HepG2 (cell line): ENCODE data around the gene HIRA. TPM values are rescaled to one million over a fixed set of nuclear protein-coding genes. Genes with fewer than 3 reads are reported as not detected.

Experiments used
- AFF4 ChIP-seq: sonication (generic); formaldehyde crosslinking; IDR thresholded peaks from 2 replicates; pipeline ENCODE4 v1.4.0; 2020; ENCODE audit warnings: missing genetic modification reagents
- AHDC1 ChIP-seq: sonication (generic); formaldehyde crosslinking; IDR thresholded peaks from 2 replicates; pipeline ENCODE4 v1.5.1; 2020; ENCODE audit warnings: mild to moderate bottlenecking, missing genetic modification reagents, borderline replicate concordance
- ATAD3A ChIP-seq: sonication (generic); formaldehyde crosslinking; IDR thresholded peaks from 2 replicates; pipeline ENCODE4 v1.4.0; 2020; ENCODE audit warnings: missing genetic modification reagents
- GLMP ChIP-seq: sonication (generic); formaldehyde crosslinking; IDR thresholded peaks from 2 replicates; pipeline ENCODE4 v1.9.0; 2021; ENCODE audit warnings: missing genetic modification reagents, mild to moderate bottlenecking, borderline replicate concordance
- KLF12 ChIP-seq: sonication (generic); formaldehyde crosslinking; IDR thresholded peaks from 2 replicates; pipeline ENCODE4 v1.4.0; 2020; ENCODE audit warnings: missing genetic modification reagents, borderline replicate concordance
- MAZ ChIP-seq, 2 experiments: sonication (generic) in 1 of 2; formaldehyde crosslinking in 1 of 2; IDR thresholded peaks; 2 replicates each; pipeline versions ENCODE4 v1.5.0 to v1.6.1; 2012 to 2020; ENCODE audit warnings: low read depth in 2 of 2, mild to moderate bottlenecking in 2 of 2, borderline replicate concordance in 1 of 2, improper control_type of control experiment in 1 of 2, low read length in 1 of 2, missing genetic modification reagents in 1 of 2, moderate library complexity in 1 of 2
- POLR2AphosphoS2 ChIP-seq: IDR thresholded peaks from 2 replicates; pipeline ENCODE4 v1.6.1; 2011; ENCODE audit warnings: low read depth, low read length, improper control_type of control experiment
- RBM39 ChIP-seq: fragments of 200-400 bp; formaldehyde crosslinking; IDR thresholded peaks from one replicate; pipeline ENCODE4 v1.6.1; 2018; ENCODE audit warnings: antibody characterized with exemption, mild to moderate bottlenecking, low read depth, low read length; ENCODE audit not compliant: poor library complexity, severe bottlenecking
- RFX5 ChIP-seq: IDR thresholded peaks from 2 replicates; pipeline ENCODE4 v1.6.1; 2011; ENCODE audit warnings: low read depth, low read length, improper control_type of control experiment
- SNAPC2 ChIP-seq: sonication (generic); formaldehyde crosslinking; IDR thresholded peaks from 2 replicates; pipeline ENCODE4 v1.8.1; 2022; ENCODE audit warnings: mild to moderate bottlenecking, missing genetic modification reagents
- ZNF160 ChIP-seq: sonication (generic); formaldehyde crosslinking; IDR thresholded peaks from 2 replicates; pipeline ENCODE4 v1.8.0; 2022; ENCODE audit warnings: mild to moderate bottlenecking, inconsistent platforms, missing genetic modification reagents
- ZNF225 ChIP-seq: sonication (generic); formaldehyde crosslinking; IDR thresholded peaks from 2 replicates; pipeline ENCODE4 v1.4.0; 2020; ENCODE audit warnings: mild to moderate bottlenecking, missing genetic modification reagents
- ZNF672 ChIP-seq: sonication (generic); formaldehyde crosslinking; IDR thresholded peaks from 2 replicates; pipeline ENCODE4 v1.8.1; 2022; ENCODE audit warnings: missing genetic modification reagents
- ZNF781 ChIP-seq: sonication (generic); formaldehyde crosslinking; IDR thresholded peaks from 2 replicates; pipeline ENCODE4 v1.5.1; 2020; ENCODE audit warnings: borderline replicate concordance, mild to moderate bottlenecking, missing genetic modification reagents; ENCODE audit errors: not compliant biosample characterization
- ZZZ3 ChIP-seq: sonication (generic); formaldehyde crosslinking; IDR thresholded peaks from 2 replicates; pipeline ENCODE4 v1.4.0; 2020; ENCODE audit warnings: missing genetic modification reagents, mild to moderate bottlenecking, borderline replicate concordance
- polyA plus RNA-seq, 8 experiments: library from polyadenylated mRNA; depleted of rRNA in 3 of 8; stranded (reverse) in 7 of 8; unstranded in 1 of 8; fragments of >200 nt; fragmentation: Illumina TruSeq in 4 of 8; extraction: Trizol in 4 of 8; gene quantifications; 2 replicates each; pipeline versions ENCODE4 v1.2.1 to v1.2.3, GENCODE V29; 2011 to 2016; ENCODE audit warnings: low read depth in 4 of 8, missing spikeins in 1 of 8, mixed read lengths in 1 of 8; ENCODE audit not compliant: insufficient read depth in 1 of 8
- total RNA-seq, 5 experiments: library from RNA; depleted of rRNA; stranded (reverse); fragments of >200 nt; fragmentation: Illumina TruSeq; extraction: Trizol; gene quantifications; 2 replicates each; pipeline ENCODE4 v1.2.3, GENCODE V29; 2016; ENCODE audit warnings: low read depth in 1 of 5
- TF ChIP-seq, protein P1 (sequence below): sonication (generic); formaldehyde crosslinking; conservative IDR thresholded peaks from 2 replicates; pipeline ENCODE4 v1.8.0; 2022; ENCODE audit warnings: low read depth, missing genetic modification reagents

Gene HIRA
- total and polyA plus RNA-seq, 2 of the 13 experiments (the other 11 are each of a cell fraction or from before 2014, with no cell fraction given) = 21.5 to 29.2 TPM

DNA sequence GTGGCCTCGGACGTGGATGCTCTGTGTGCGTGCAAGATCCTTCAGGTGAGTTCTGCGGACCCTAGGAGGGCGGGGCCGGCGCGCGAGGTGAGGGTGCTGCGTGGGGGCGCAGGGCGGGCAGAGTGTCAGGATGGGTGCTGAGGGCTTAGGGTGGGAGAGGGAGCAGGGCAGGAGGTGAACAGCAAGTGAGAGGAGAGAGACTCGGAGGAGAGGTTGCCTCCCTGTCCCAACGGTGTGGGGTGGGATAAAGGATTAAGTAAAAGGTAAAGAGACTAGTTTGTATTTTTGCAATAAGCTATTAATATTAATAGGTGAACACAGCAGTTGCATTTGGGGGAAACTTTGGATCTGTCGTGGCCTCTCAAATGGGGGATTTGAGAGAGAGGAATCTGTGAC, 48.6 kb upstream of the HIRA start (continued):
- TF ChIP-seq AFF4 (CRISPR knock-in tag) = no peak
- TF ChIP-seq MAZ (IDR thresholded peaks at IDR 0.05; ENCODE audit: borderline replicate concordance, low read depth, low read length) = no peak
- 0 out of 2 replicates have a peak, but pooled peaks have one; percentile 2 for TF ChIP-seq MAZ (CRISPR knock-in tag; IDR thresholded peaks at IDR 0.05; ENCODE audit: low read depth)
- TF ChIP-seq ZZZ3 (CRISPR knock-in tag) = no peak
- TF ChIP-seq POLR2AphosphoS2 = no peak
- 0 out of 2 replicates have a peak, but pooled peaks have one; percentile 4 for TF ChIP-seq ZNF225
- TF ChIP-seq ZNF672 (CRISPR knock-in tag) = no peak
- no peak for TF ChIP-seq ATAD3A (CRISPR knock-in tag)
- no peak for TF ChIP-seq RFX5
- no peak for TF ChIP-seq ZNF160 (CRISPR knock-in tag)
- 0 out of 2 replicates have a peak, but pooled peaks have one; percentile 15 for TF ChIP-seq SNAPC2 (CRISPR knock-in tag)
- TF ChIP-seq ZNF781 (CRISPR knock-in tag) = no peak
- no peak for TF ChIP-seq RBM39
- no peak for TF ChIP-seq AHDC1 (CRISPR knock-in tag)
- TF ChIP-seq KLF12 (CRISPR knock-in tag) = 0 out of 2 replicates have a peak, but pooled peaks have one; percentile 7
- TF ChIP-seq, protein P1, sequence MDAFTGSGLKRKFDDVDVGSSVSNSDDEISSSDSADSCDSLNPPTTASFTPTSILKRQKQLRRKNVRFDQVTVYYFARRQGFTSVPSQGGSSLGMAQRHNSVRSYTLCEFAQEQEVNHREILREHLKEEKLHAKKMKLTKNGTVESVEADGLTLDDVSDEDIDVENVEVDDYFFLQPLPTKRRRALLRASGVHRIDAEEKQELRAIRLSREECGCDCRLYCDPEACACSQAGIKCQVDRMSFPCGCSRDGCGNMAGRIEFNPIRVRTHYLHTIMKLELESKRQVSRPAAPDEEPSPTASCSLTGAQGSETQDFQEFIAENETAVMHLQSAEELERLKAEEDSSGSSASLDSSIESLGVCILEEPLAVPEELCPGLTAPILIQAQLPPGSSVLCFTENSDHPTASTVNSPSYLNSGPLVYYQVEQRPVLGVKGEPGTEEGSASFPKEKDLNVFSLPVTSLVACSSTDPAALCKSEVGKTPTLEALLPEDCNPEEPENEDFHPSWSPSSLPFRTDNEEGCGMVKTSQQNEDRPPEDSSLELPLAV (CRISPR knock-in tag) = 0 out of 2 replicates have a peak, but pooled peaks have one; percentile 51
- TF ChIP-seq GLMP = no peak
